MM.1S (cell line): Measurements from ENCODE around the gene NRP2.

Source experiments
- DNase-seq: peaks from one replicate; pipeline ENCODE4 v3.0.0-alpha.2; 2015
- H2AFZ ChIP-seq: fragments of 300-600 bp; sonication (generic); 2 replicates; pipeline ENCODE4 v1.6.0; 2016; ENCODE audit warnings: antibody characterized with exemption, low read length
- H3F3A ChIP-seq: fragments of 300-600 bp; sonication (generic); 2 replicates; pipeline ENCODE4 v1.6.1; 2016; ENCODE audit warnings: mild to moderate bottlenecking, antibody characterized with exemption, low read length, moderate library complexity, mixed read lengths; ENCODE audit not compliant: insufficient read depth
- H3K27ac ChIP-seq: fragments of 300-600 bp; sonication (generic); 2 replicates; pipeline ENCODE4 v1.5.1; 2016; ENCODE audit warnings: mild to moderate bottlenecking, low read length
- H3K27me3 ChIP-seq: fragments of 300-600 bp; sonication (generic); replicated peaks from 2 replicates; pipeline ENCODE4 v1.6.0; 2016; ENCODE audit warnings: low read length; ENCODE audit not compliant: insufficient read depth
- H3K36me3 ChIP-seq: fragments of 300-600 bp; sonication (generic); replicated peaks from 2 replicates; pipeline ENCODE4 v1.6.1; 2016; ENCODE audit warnings: mild to moderate bottlenecking, low read length, mixed read lengths; ENCODE audit not compliant: insufficient read depth
- H3K4me1 ChIP-seq: fragments of 300-600 bp; sonication (generic); 2 replicates; pipeline ENCODE4 v1.6.1; 2016; ENCODE audit warnings: low read length, mixed read lengths
- H3K4me2 ChIP-seq: fragments of 300-600 bp; sonication (generic); 2 replicates; pipeline ENCODE4 v1.6.0; 2016; ENCODE audit warnings: low read depth, low read length
- H3K4me3 ChIP-seq: fragments of 300-600 bp; sonication (generic); 2 replicates; pipeline ENCODE4 v1.5.1; 2016; ENCODE audit warnings: low read length, mixed read lengths
- H3K79me2 ChIP-seq: fragments of 300-600 bp; sonication (generic); 2 replicates; pipeline ENCODE4 v1.6.1; 2016; ENCODE audit warnings: mixed run types, low read length, mixed read lengths
- H3K9ac ChIP-seq: fragments of 300-600 bp; sonication (generic); 2 replicates; pipeline ENCODE4 v1.6.1; 2016; ENCODE audit warnings: low read length, mixed read lengths
- H3K9me2 ChIP-seq: fragments of 300-600 bp; sonication (generic); replicated peaks from 2 replicates; pipeline ENCODE4 v1.6.1; 2016; ENCODE audit warnings: mild to moderate bottlenecking, low read length, mixed read lengths; ENCODE audit not compliant: insufficient read depth
- H3K9me3 ChIP-seq: fragments of 300-600 bp; sonication (generic); replicated peaks from 2 replicates; pipeline ENCODE4 v1.6.1; 2016; ENCODE audit warnings: mild to moderate bottlenecking, low read length, mixed read lengths; ENCODE audit not compliant: insufficient read depth
- H4K20me1 ChIP-seq: fragments of 300-600 bp; sonication (generic); 2 replicates; pipeline ENCODE4 v1.6.1; 2016; ENCODE audit warnings: mild to moderate bottlenecking, low read length, moderate library complexity, mixed read lengths; ENCODE audit not compliant: insufficient read depth
- CTCF ChIP-seq: fragments of 300-600 bp; sonication (generic); IDR thresholded peaks from 2 replicates; pipeline ENCODE4 v1.5.1; 2016; ENCODE audit warnings: antibody characterized with exemption, low read length, mixed read lengths
- EZH2 ChIP-seq: fragments of 300-600 bp; sonication (generic); optimal IDR thresholded peaks from 2 replicates; pipeline ENCODE3; 2017; ENCODE audit warnings: low read depth, mild to moderate bottlenecking, antibody characterized with exemption, low read length, mixed read lengths
- EZH2phosphoT487 ChIP-seq: fragments of 300-600 bp; sonication (generic); IDR thresholded peaks from 2 replicates; pipeline ENCODE4 v1.6.1; 2018; ENCODE audit warnings: antibody characterized with exemption, low read length

NRP2 gene

DNA sequence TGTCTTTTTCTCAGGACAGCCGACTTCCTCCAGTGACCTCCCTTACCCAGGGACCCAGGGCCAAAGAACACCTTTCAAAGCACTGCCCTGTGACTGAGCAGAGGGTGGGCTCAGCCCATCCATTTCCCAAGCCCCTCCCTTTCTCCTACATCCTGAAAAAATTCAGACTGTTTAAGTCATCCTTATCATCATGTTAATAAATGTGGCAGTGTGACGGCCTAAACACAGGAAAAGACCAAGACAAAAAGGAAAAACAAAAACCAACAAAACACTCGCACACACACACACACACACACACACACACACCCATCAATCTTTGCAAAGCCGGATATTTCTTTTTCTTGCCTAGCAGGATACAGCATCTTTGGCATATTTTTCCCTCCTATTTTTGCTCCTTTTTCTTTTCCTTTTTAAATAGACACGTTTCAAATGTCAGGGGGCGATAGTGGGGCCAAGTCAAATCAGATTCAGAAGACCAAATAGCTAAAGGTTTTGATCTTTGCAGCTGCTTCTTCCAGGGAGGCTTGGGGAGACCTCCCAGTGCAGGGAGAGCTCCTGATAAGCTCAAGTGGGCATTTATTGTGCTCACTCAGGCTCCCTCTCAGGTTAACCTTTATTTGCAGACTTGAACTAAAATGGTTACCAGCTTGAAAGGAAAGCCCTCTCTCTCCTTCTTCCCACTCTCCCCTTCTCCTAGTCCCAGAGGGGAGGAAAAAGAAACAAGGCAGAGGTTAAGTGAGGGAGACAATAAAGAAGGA lies 39.5 kb upstream of the NRP2 start:
- no peaks in the 10 kb centered on the region for H3K4me1 ChIP-seq
- no peaks in the 10 kb centered on the region for H3K79me2 ChIP-seq
- no peaks in the 10 kb centered on the region for H3F3A ChIP-seq
- H3K27me3 ChIP-seq, result no peaks in the 10 kb centered on the region
- H3K9me3 ChIP-seq, result no peaks in the 10 kb centered on the region
- no peaks in the 10 kb centered on the region for H3K36me3 ChIP-seq
- H3K27ac ChIP-seq, result no peak overlapping the region
- no peaks in the 10 kb centered on the region for H3K9me2 ChIP-seq
- H2AFZ ChIP-seq, result no peak overlapping the region
- no peak overlapping the region for H3K4me2 ChIP-seq
- no peak for DNase-seq
- no peak for TF ChIP-seq EZH2phosphoT487
- TF ChIP-seq CTCF, result no peak
- no peak for TF ChIP-seq EZH2
- H3K4me3 ChIP-seq, result no peak overlapping the region
- H3K9ac ChIP-seq, result no peak overlapping the region
- no peaks in the 10 kb centered on the region for H4K20me1 ChIP-seq

- no peak overlapping the region for H3K4me2 ChIP-seq
- H2AFZ ChIP-seq, result no peak overlapping the region
- no peaks in the 10 kb centered on the region for H4K20me1 ChIP-seq
- TF ChIP-seq CTCF (no peak), EZH2 (no peak), EZH2phosphoT487 (no peak)
- no peak overlapping the region for H3K4me3 ChIP-seq
- H3K9ac ChIP-seq, result no peak overlapping the region
- no peaks in the 10 kb centered on the region for H3K79me2 ChIP-seq
- no peaks in the 10 kb centered on the region for H3K36me3 ChIP-seq
- no peaks in the 10 kb centered on the region for H3K9me3 ChIP-seq
- H3K27me3 ChIP-seq, result no peaks in the 10 kb centered on the region
- H3K9me2 ChIP-seq, result no peaks in the 10 kb centered on the region
- no peak for DNase-seq
- H3F3A ChIP-seq, result no peaks in the 10 kb centered on the region
- no peak overlapping the region for H3K27ac ChIP-seq
- H3K4me1 ChIP-seq, result no peaks in the 10 kb centered on the region
These were observed 38.9 kb upstream of the NRP2 start for GRCh38 chr2:205643391-205643885.

- Histone ChIP-seq H3K79me2 (no peaks in the 10 kb centered on the region), H3K27ac (no peak overlapping the region), H3F3A (no peaks in the 10 kb centered on the region), H3K4me2 (no peak overlapping the region), H3K9me3 (no peaks in the 10 kb centered on the region), H3K9me2 (no peaks in the 10 kb centered on the region), H3K27me3 (no peaks in the 10 kb centered on the region), H4K20me1 (no peaks in the 10 kb centered on the region), H3K36me3 (no peaks in the 10 kb centered on the region), H3K9ac (no peak overlapping the region), H3K4me3 (no peak overlapping the region), H2AFZ (no peak overlapping the region), H3K4me1 (no peaks in the 10 kb centered on the region)
- DNase-seq, result no peak
- TF ChIP-seq CTCF (no peak), EZH2phosphoT487 (no peak), EZH2 (no peak)
These were observed 38.3 kb upstream of the NRP2 start for GRCh38 chr2:205644018-205644417.
